Stimulated activated CD8-positive, alpha-beta memory T cell treated with anti-CD3 and anti-CD28 coated beads, Interleukin-2, amount 100 ng/mL, for 48 hours (primary cell): ENCODE data around the gene TOMM40.
"Not testable (repeated sequence)": the region's sequence is repeated elsewhere in the genome, so short reads cannot be mapped to it uniquely, and the experiment has no call there.

Source experiments
- DNase-seq, 2 donors: peaks; one replicate each; pipeline ENCODE4 v3.0.0-alpha.2; 2020; ENCODE audit warnings: low read depth in 2 of 2

The TOMM40 gene

GRCh38 chr19:44891016-44891882, at the start of gene TOMM40:
Gene TOMM40, plus strand, starts transcription at chr19:44891254. Its CDS starts 162 bp downstream, at chr19:44891416.
- peak; percentile 99 to 100 for DNase-seq

GRCh38 chr19:44845286-44845611, 45.8 kb upstream of the TOMM40 start:
- DNase-seq, result no peak

- peak; percentile 90 to 94 for DNase-seq
Observed at GRCh38 chr19:44845612-44846454, 45.2 kb upstream of the TOMM40 start, which contains the start of gene NECTIN2. Gene NECTIN2, plus strand, starts transcription at chr19:44846297. Its CDS starts 229 bp downstream, at chr19:44846526.

GRCh38 chr19:44846455-44847143, 44.5 kb upstream of the TOMM40 start:
- DNase-seq, result no peak

DNA sequence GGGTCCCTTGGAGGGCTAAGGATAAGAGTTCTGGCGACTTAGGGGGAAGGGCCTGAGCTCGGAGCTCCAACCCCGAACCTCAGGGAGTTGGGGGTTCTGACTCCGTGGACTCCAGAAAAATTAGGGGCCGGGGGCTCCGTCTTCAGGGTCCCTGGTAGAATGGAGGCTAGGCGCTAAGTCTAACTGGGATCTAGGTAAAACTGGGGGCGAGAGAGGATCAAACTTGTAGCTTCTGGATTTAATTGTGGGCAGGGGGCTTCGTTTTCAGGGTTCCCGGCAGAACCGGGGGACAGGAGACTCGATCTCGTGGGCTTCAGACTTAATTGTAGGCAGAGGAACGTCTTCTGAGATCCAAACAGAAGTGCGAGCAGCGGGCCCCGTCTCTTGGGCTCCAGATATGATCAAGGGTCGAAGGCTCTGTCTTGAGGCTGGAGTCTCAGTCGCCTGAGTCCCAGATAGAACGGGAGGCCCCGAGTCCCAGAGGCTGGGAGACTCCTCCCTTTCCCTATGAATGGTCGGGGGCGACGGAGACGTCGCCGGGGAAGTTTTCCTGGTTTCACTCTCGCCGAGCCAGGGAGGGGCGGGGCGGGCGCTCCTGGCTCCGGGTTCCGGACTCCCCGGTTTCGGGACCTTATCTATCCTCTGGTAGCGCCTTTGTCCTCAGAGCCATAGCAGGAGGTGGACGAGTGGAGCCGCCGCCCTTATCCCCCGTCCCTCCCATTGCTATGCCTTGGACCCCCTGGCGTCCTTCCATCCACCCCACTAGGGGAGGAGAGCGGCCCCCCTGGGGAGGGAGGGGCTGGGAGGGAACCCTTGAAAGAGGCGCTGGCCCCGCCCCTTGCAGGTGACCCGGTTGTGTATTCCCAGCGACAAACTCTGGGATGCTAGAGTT, 43.7 kb upstream of the TOMM40 start:
- no peak for DNase-seq

DNA sequence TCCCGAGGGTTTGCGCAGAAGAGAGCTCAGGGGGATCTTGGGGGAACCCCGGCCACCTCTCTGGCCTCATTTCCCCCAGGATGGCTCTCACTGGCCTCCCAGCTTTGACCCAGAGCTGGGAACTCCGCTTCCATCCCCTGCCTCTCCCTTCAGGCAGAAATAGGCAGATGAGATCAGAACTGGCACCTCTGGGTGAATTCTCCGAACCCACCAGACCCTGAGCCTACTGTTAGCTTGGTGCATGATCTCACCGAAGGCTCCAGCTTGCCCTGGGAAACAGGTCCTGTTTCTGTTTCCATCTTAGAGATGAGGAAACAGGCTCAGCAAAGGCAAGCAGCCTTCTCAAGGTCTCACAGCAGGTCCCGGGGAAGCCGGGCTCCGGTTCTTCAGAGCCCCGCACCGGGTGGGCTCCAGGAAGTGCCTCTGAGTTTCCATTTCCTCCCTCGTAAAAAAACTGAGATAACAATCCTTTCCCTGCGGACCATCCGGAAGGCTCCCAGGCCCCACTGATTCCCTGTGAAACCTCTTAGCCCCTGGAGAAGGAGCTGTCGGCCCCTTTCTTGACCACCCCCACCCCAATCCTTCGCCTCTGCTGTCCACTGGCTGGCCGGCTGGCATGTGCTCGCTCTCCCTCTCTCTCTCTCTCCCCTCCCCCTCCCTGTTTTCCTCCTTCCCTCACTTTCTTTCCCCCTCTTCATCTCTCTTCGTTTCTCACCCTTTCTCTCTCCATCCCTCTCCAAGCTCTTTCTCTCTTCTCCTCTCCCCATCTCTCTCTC, 42.8 kb upstream of the TOMM40 start:
- no peak for DNase-seq

DNA sequence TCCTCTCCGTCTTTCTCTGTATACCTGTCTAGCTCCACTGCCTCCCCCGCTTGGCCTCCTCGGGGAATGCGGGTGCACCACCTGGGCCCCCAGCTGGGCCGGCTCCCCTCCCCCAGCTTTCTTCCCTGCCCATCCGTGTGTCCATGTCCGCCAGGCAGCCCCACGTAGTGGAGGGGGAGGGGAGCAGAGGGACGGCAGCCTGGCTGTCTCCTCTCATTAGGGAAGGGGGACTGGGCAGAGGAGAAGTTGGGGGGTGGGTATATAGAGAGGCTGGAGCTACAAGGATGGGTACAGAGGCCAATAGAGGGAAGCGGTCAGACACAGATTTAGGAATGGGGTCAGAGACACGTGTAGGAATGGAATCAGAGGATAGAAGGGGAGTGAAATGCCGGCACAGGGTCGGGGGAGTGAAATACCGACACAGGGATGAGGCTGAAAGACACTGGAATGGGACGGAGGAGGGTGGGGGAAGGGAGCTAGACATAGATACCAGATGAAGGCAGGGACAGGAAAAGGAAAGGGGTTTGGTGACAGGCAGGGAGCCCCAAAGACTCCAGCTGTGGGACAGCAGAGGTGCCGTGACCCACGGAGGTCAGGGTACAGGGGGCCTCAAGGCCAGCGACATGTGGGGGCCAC, 42.1 kb upstream of the TOMM40 start:
- DNase-seq, result no peak

GRCh38 chr19:44850641-44851109, 40.4 kb upstream of the TOMM40 start:
- DNase-seq, result no peak

- no peak for DNase-seq
Observed at GRCh38 chr19:44851427-44851826, 39.6 kb upstream of the TOMM40 start.

DNA sequence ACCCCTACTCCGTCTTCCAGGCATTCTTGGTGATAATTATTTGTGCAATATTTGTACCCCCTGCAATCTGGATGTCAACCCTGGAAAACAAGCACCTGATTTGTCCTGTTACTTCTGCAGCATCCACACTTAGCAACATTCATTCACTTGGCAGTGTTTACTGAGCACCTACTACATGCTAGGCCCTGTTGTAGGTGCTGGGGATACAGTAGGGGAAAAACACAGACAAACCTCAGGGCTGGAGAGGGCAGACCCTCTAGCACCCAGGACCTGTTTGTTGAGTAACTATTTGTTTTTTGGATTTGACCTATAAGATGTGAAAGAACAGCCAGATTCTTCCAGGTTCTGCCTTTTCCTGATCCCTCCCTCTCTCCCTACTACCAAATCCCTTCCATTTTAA, 35.4 kb upstream of the TOMM40 start:
- DNase-seq, result no peak

- no peak for DNase-seq
Observed at GRCh38 chr19:44856421-44857083, 34.5 kb upstream of the TOMM40 start.

DNA sequence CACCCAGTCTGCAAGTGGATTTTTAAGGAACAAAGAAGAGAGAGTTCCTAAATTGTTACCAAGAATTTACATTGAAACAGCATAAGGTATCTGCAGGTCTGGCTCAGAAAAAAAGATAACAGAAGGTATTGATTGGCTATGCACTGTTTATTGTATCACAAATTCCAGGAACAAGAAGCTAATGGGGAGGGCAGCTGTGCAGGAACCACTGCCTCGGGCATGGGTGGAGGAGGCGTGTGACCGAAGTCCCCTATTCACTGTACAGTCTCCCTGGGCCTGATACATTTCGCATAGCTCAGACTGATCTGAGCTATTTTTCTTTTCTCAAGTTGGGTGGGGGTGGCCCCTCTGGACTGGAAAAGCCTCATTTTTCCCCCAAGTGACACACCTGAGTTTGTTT, 33.2 kb upstream of the TOMM40 start:
- DNase-seq, result no peak

DNA sequence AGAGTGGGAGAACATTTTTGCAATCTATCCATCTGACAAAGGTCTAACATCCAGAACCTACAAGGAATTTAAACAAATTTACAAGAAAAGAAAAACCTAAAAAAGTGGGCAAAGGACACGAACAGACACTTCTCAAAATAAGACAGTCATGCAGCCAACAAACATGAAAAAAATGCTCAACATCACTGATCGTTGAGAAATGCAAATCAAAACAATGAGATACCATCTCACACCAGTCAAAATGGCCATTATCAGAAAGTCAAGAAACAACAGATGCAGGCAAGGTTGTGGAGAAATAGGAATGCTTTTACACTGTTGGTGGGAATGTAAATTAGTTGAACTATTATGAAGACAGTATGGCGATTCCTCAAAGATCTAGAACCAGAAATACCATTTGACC, 29.5 kb upstream of the TOMM40 start:
- not testable (repeated sequence) for DNase-seq

GRCh38 chr19:44863990-44864389, 27.1 kb upstream of the TOMM40 start:
- DNase-seq, result no peak

DNA sequence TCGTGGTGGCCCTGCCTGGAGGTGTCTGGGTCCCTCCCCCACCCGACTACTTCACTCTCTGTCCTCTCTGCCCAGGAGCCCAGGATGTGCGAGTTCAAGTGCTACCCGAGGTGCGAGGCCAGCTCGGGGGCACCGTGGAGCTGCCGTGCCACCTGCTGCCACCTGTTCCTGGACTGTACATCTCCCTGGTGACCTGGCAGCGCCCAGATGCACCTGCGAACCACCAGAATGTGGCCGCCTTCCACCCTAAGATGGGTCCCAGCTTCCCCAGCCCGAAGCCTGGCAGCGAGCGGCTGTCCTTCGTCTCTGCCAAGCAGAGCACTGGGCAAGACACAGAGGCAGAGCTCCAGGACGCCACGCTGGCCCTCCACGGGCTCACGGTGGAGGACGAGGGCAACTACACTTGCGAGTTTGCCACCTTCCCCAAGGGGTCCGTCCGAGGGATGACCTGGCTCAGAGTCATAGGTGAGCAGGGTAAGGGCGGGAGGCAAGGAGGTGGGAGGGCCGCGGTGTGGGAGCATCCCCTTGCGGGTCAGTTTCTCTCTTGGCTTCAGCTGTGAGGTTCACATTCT, 25.8 kb upstream of the TOMM40 start:
- no peak for DNase-seq

DNA sequence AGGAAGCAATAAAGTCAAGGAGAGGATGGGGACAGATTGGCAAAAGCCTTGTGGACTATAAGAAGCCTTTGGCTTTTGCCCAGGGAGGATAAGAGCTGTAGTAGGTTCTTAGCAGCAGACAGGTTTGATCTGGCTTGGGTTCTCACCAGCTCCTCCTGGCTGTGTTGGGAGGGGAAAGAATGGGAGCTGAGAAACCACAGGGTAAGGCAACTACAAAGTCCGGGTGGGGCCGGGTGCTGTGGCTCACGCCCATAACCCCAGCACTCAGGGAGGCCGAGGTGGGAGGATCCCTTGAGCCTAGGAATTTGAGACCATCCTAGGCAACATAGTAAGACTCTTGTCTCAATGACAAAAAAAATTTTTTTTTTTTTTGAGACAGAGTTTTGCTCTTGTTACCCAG, 24.4 kb upstream of the TOMM40 start:
- DNase-seq, result no peak

- DNase-seq, result no peak
Observed at GRCh38 chr19:44867578-44867977, 23.5 kb upstream of the TOMM40 start.

DNA sequence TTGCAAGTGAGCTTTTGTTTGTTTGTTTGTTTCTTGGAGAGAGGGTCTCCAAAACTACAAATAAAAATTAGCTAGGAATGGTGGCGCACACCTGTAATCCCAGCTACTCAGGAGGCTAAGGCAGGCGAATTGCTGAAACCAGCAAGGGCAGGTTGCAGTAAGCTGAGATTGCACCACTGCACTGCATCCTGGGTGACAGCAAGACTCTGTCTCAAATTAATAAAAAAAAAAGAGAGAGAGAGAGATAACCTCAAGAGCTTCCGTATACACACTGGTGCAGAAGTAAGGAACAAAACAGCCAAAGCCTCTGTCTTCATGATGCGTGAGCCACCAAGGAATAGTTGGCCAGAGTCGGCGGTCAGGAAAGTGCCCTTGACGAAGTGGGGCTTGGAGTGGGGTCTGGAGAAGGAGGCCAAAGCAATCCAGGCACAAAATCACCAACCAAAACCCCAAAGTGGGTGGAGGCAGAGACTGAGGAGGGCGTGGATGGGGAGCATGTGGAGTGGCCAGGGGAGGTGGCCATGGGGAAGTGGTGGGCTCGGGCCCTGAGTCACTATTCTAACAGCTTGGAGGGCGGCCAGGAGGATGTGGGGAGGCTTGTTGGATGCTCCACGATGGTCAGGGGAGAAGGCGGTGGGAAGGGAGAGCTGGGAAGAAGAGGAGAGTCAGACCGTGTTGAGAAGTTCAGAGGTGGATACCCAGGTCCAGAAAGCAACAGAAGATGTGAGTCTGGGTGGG, 21.2 kb upstream of the TOMM40 start:
- no peak for DNase-seq
